Osteocyte (in vitro differentiated cells): ENCODE results near the gene NCAPD2. TPM values are rescaled to one million over a fixed set of nuclear protein-coding genes. Genes with fewer than 3 reads are reported as not detected.
A peak's percentile ranks its signal among the peaks of the same experiment; 100 is the strongest.

Experiments used
- DNase-seq: peaks from one replicate; pipeline ENCODE4 v3.0.0; 2021; ENCODE audit warnings: mixed read lengths; ENCODE audit not compliant: unreplicated experiment; ENCODE audit errors: extremely low spot score
- H3K27ac Mint-ChIP-seq: one replicate; pipeline ENCODE4 v1.8.0; 2021; ENCODE audit warnings: mild to moderate bottlenecking, mixed read lengths; ENCODE audit not compliant: unreplicated experiment
- H3K27me3 Mint-ChIP-seq: one replicate; pipeline ENCODE4 v1.8.0; 2021; ENCODE audit warnings: mixed read lengths; ENCODE audit not compliant: unreplicated experiment
- H3K36me3 Mint-ChIP-seq: one replicate; pipeline ENCODE4 v1.8.0; 2021; ENCODE audit warnings: mixed read lengths; ENCODE audit not compliant: unreplicated experiment
- H3K4me1 Mint-ChIP-seq: one replicate; pipeline ENCODE4 v1.8.0; 2021; ENCODE audit warnings: mixed read lengths; ENCODE audit not compliant: unreplicated experiment
- H3K4me3 Mint-ChIP-seq: one replicate; pipeline ENCODE4 v1.8.0; 2021; ENCODE audit warnings: mild to moderate bottlenecking, moderate library complexity, mixed read lengths; ENCODE audit not compliant: unreplicated experiment
- H3K9me3 Mint-ChIP-seq: one replicate; pipeline ENCODE4 v1.8.0; 2021; ENCODE audit warnings: mixed read lengths; ENCODE audit not compliant: unreplicated experiment
- total RNA-seq: library from RNA; stranded (reverse); gene quantifications from 2 replicates; pipeline ENCODE4 v1.2.1, GENCODE V29; 2021
- TF ChIP-seq, protein P1 (sequence below): fragments of 200-600 bp; sonication (generic); IDR thresholded peaks from 2 replicates; pipeline ENCODE4 v1.5.0; 2021; ENCODE audit warnings: antibody characterized with exemption, mild to moderate bottlenecking, moderate library complexity

NCAPD2 gene
- total RNA-seq, 1 donor from 2014 or later = 36.9 TPM

GRCh38 chr12:6548966-6549683 is 55.2 kb downstream of the NCAPD2 start:
- Mint-ChIP-seq H3K36me3 (peaks cover 20% of the 10 kb centered on the region), H3K4me3 (peak overlapping the region; percentile 0), H3K27ac (peak overlapping the region; percentile 84), H3K4me1 (peaks cover 58% of the 10 kb centered on the region), H3K27me3 (no peaks in the 10 kb centered on the region), H3K9me3 (no peaks in the 10 kb centered on the region)
- DNase-seq = no peak
- TF ChIP-seq, protein P1, sequence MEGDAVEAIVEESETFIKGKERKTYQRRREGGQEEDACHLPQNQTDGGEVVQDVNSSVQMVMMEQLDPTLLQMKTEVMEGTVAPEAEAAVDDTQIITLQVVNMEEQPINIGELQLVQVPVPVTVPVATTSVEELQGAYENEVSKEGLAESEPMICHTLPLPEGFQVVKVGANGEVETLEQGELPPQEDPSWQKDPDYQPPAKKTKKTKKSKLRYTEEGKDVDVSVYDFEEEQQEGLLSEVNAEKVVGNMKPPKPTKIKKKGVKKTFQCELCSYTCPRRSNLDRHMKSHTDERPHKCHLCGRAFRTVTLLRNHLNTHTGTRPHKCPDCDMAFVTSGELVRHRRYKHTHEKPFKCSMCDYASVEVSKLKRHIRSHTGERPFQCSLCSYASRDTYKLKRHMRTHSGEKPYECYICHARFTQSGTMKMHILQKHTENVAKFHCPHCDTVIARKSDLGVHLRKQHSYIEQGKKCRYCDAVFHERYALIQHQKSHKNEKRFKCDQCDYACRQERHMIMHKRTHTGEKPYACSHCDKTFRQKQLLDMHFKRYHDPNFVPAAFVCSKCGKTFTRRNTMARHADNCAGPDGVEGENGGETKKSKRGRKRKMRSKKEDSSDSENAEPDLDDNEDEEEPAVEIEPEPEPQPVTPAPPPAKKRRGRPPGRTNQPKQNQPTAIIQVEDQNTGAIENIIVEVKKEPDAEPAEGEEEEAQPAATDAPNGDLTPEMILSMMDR = no peak

- H3K4me3 Mint-ChIP-seq = no peak overlapping the region
- no peaks in the 10 kb centered on the region for H3K9me3 Mint-ChIP-seq
- H3K4me1 Mint-ChIP-seq = peaks cover 63% of the 10 kb centered on the region
- H3K36me3 Mint-ChIP-seq = peaks cover 16% of the 10 kb centered on the region
- TF ChIP-seq, protein P1 = no peak
- H3K27ac Mint-ChIP-seq = peak overlapping the region; percentile 84
- no peak for DNase-seq
- no peaks in the 10 kb centered on the region for H3K27me3 Mint-ChIP-seq
These were observed 55.8 kb downstream of the NCAPD2 start for GRCh38 chr12:6549684-6550151.

- H3K9me3 Mint-ChIP-seq = no peaks in the 10 kb centered on the region
- H3K27ac Mint-ChIP-seq = peak overlapping the region; percentile 96
- H3K4me1 Mint-ChIP-seq = peaks cover 67% of the 10 kb centered on the region
These were observed 56.6 kb downstream of the NCAPD2 start for GRCh38 chr12:6550294-6551062.

GRCh38 chr12:6551063-6551461 is 57.2 kb downstream of the NCAPD2 start:
- TF ChIP-seq, protein P1 = no peak
- peaks cover 67% of the 10 kb centered on the region for H3K4me1 Mint-ChIP-seq
- DNase-seq = no peak
- H3K4me3 Mint-ChIP-seq = peak overlapping the region; percentile 56
- H3K27me3 Mint-ChIP-seq = no peaks in the 10 kb centered on the region
- H3K36me3 Mint-ChIP-seq = peaks cover 11% of the 10 kb centered on the region
- H3K27ac Mint-ChIP-seq = peak overlapping the region; percentile 96
- H3K9me3 Mint-ChIP-seq = no peaks in the 10 kb centered on the region

More at GRCh38 chr12:6550294-6551062, 56.6 kb downstream of the NCAPD2 start:
- TF ChIP-seq, protein P1 = no peak
- Mint-ChIP-seq H3K36me3 (peaks cover 16% of the 10 kb centered on the region), H3K4me3 (no peak overlapping the region), H3K27me3 (no peaks in the 10 kb centered on the region)
- DNase-seq = no peak
